HL-60/S4 treated with phorbol 12-myristate 13-acetate at 8.2 ng/mL for 4 days and 3 days (cell line): ENCODE results near the gene GAS6.
"Not testable (repeated sequence)": the region's sequence is repeated elsewhere in the genome, so short reads cannot be mapped to it uniquely, and the experiment has no call there.

Experiments used
- in situ Hi-C: fragments of 300-500 bp; cut with MboI; formaldehyde crosslinking; loops from 2 replicates; pipeline ENCODE4 v1.15.0; 2022; ENCODE audit warnings: low sequenced_read_pairs

The GAS6 gene

DNA sequence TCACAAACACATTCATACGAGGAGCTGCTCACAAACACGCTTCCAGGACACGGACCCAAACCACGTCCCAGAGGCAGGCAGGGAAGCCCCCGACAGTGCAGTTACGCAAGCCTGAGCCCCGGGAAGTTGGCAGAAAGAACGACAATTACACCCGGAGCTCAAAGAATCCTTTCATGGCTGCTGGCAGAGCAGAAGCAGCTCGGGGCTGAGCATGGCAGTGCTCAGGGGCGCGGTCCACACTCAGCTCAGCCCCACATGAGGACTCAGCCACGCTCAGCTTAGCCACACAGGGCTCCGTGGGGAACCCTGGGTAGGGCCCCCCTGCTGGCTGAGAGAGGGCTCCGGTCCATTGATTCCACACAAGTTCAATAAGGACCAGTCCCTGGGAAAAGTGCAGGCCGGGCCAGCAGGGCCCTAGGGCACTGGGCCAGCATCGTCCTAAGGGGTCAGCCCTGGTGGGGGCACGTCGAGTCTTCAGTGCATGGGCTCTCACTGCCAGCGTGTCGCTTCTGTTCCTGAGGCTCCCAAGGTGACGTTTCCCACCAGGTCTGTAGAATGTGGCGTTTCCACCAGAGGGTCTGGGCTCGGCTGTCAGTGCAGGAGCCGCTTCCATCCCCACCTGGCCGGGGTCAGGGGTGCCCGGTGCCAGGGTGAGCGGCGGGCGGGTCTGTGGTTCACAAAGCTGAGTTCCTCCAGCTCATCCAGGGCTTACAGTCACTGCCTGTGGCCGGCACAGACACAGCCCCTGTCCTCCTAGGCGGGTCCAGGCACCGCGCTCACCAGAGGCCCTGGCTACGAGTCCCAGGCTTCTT lies 23.1 kb downstream of the GAS6 start:
- in situ Hi-C loops: no loop called here

DNA sequence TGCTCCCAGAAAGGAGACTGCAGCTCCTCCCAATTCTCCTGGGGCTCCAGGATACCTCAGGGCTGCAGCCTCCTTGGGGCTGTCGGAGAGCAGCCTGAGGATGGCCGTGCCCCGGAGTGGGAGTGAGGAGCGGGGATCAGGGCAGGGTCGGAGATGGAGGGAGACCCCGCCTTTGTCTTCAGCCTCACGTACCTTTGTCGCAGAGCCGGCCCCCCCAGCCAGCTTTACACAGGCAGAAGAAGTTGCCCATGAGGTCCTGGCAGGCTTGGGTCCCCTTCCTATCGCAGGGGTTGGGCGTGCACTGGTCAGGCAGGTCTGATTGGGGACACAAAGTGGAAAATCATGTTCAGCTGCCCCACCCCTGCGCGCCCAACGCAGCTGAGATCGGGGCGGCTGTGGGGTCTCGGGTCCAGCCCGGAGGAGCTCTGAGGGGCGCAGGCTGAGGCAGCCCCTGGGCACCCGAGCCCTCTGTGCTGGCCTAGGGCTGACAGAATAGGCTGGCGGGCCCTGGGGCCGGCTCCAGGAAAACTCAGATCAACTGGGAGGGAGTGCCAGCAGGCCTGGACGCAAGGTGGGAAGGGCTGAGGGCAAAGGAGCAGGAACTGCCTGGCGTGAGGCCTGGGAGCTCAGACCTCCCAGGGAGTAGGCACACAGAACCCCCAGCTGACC lies 24.2 kb downstream of the GAS6 start:
- in situ Hi-C loops: no loop called here

- in situ Hi-C loops: no loop called here
Measured at GRCh38 chr13:113838711-113839201, 25.1 kb downstream of the GAS6 start.

DNA sequence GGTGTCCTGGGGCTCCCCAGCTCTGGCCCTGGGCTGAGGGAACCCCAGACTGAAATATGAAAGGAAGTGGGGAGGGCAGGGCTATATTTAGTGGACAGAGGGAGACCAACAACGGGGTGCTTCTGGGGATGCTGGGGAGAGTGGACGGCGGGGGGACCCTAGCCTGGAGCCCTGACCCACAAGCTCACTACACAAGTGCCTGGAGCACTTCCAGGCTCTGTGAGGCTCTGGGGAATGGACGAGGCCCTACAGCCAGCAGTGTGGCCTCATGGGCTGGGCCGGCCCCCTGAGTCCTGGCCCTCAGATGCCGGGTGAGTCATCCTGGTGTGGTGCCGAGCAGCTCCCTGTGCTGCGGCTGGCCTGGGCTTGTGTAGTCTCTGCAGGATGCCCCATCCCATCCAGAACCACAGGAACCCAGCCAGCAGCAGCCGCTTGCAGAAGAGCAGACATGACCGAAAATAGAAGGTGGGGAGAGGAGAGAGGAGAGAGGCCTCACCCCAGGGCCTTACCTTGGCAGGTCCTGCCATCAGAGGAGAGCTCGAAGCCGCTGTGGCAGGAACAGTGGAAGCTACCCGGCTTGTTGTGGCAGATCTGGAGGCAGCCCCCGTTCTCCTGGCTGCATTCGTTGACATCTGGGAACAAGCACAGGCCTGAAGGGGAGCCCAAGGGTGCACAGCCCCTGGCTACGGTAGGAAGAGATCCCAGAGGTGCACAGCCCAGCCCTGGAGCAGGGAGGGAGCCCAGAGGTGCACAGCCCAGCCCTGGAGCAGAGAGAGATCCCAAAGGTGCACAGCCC lies 26.1 kb downstream of the GAS6 start:
- in situ Hi-C loops: no loop called here

DNA sequence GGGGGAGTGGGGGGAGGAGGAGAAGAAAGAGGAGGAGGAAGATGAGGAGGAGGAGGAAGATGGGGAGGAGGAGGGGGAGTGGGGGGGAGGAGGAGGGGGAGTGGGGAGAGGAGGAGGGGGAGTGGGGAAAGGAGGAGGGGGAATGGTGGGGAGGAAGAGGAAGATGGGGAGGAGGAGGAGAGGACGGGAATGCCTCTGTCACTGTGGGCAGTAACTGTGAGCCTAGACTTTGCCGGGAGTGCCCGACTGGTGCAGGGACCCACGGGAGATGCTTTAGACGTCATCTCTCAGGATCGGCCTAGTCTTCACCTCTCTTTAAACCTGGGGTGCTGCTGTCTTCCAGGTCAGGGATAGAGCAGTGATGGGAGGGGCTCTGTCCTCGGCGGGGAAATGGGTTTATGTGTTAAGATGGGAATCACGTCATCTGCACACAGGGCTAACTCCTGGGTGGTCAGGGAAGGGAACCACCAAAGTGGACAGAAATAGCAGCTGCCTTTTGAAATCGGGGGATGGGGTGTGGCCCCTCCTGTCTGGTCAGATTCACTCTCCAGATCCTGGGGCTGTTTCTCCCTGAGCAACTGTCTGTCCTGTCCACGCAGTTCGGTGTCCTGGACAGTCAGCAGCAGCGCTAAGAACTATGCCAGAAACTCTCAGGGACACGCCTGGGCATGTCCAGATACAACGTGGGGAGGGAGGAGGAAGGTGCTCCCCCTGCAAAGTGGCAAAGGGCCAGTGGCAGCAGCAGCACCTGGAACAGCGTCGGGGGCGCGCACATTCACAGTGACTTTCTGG lies 26.9 kb downstream of the GAS6 start:
- in situ Hi-C loops: no loop called here

DNA sequence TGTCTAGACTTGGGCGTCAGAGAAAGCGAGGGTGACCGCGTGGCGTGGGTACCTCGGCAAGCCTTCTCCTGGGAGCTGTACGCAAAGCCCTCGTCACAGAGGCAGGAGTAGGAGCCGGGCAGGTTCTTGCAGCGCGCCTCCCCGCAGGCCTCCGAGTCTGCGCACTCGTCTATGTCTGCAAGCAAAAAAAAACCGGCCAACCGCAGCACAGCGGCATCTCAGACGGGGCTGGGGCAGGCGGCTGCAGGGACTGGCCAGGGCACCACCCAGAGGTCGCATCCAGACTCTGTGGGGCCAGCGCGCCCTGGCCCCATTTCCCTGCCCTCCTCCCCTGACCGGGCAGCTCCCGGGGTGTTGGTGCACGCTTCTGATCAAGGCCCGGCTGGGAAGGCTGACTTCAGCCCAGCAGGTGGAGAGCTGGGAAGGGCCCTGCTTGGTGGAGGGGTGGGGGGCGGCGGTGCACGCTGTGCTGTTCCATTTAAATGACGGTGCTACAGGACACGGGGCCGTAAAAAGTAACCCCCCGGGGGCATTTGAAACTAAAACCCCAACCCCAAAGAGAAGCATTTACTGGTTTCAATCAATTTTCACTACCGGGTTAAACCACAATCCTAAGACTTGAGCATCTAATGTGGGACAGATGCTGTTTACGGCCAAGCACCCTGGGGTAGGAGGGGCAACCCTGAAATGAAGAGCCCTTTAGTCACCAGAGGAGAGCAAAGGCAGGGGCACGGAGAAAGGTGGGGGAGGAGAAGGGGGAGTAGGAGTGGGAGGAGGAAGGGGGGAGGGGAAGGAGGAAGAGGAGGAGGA lies 28.2 kb downstream of the GAS6 start:
- in situ Hi-C loops: no loop called here

DNA sequence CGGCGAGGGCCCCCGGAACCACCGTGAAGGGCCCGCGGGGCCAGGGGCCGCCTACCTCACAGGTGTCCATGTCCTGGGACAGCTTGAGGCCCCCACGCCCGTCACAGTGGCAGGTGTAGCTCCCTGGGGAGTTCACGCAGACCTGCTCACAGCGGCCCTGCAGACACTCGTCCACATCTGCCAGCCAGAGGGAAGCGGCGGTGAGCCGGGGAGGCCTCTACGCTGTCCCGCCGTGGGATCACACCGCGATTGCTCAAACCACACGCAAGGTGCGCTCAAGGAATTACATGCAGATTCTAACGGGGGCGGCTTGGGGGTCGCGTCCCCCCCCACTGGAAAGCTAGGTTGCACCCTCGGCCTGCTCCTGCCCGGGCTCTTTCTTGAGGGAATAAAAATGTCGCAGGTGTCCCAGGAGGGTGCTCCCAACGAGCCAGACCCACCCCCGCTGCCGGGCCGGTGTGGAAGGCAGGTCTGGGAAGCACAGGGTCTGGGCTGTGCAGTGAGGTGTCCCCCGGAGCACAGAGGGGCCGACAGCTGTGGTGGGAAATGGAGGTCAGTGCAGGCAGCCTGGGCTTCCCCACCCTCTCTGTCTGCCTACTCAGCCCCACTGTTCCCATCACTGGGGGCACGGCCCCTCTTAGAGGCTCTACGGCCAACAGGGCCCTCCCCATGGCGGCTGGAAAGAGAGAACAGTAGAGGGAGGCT lies 29.2 kb downstream of the GAS6 start:
- in situ Hi-C loops: no loop called here

DNA sequence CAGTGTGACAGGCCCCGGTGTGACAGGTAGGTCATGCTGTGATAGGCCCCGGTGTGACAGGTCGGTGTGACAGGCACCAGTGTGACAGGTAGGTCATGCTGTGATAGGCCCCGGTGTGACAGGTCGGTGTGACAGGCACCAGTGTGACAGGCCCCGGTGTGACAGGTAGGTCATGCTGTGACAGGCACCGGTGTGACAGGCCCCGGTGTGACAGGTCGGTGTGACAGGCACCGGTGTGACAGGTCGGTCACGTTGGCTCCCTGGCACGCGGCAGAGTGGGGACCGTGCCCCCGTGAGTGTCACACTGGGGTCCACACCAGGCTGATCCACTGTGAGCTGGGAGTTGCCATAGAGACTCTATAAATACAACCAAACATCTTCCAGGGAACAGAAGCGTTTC lies 29.9 kb downstream of the GAS6 start:
- in situ Hi-C loops: not testable (repeated sequence)

- in situ Hi-C loops: no loop called here
Measured at GRCh38 chr13:113833111-113833830, 30.6 kb downstream of the GAS6 start.

GRCh38 chr13:113832631-113833030 lies 31.2 kb downstream of the GAS6 start:
- in situ Hi-C loops: no loop called here

GRCh38 chr13:113832205-113832604 lies 31.7 kb downstream of the GAS6 start:
- in situ Hi-C loops: no loop called here

- in situ Hi-C loops: no loop called here
Measured at GRCh38 chr13:113831061-113831460, 32.8 kb downstream of the GAS6 start.

GRCh38 chr13:113830426-113830950 lies 33.4 kb downstream of the GAS6 start:
- in situ Hi-C loops: not testable (repeated sequence)

DNA sequence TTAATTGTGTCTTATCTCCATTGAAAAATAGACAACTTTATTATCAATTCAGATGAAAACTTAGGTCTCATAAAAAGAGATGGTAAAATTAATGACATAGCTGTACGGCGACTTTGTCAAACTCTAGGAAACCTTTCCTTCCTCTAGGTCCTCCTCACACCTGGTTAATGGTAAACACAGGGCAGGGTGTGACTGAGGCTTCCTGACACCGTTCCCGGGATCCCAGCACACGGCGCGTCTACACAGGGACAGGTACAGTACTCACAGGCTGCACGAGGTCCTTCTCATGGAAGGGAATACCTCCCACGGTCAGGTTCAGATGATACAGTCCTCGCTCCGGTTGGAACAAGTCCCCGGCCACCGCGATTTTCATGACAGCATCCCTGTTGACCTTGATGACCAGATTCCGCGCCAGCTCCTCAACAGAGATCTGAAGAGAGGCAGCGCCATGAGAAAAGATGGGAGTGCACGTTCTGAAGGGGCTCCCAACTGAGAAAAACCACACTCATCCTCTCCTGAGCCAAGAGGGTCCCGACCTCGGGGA lies 35.5 kb downstream of the GAS6 start:
- in situ Hi-C loops: no loop called here

GRCh38 chr13:113827021-113827420 lies 36.9 kb downstream of the GAS6 start:
- in situ Hi-C loops: no loop called here

DNA sequence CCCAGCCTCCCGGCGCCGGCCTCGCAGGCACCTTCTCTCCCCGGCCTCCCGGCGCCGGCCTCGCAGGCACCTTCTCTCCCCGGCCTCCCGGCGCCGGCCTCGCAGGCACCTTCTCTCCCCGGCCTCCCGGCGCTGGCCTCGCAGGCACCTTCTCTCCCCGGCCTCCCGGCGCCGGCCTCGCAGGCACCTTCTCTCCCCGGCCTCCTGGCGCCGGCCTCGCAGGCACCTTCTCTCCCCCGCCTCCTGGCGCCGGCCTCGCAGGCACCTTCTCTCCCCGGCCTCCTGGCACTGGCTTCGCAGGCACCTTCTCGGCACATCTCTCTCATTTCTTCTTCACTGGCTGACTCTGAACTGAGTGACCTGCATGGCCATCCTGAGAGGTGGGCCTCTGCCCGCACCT lies 37.4 kb downstream of the GAS6 start:
- in situ Hi-C loops: not testable (repeated sequence)

- in situ Hi-C loops: no loop called here
Measured at GRCh38 chr13:113825841-113826240, 38.0 kb downstream of the GAS6 start.

DNA sequence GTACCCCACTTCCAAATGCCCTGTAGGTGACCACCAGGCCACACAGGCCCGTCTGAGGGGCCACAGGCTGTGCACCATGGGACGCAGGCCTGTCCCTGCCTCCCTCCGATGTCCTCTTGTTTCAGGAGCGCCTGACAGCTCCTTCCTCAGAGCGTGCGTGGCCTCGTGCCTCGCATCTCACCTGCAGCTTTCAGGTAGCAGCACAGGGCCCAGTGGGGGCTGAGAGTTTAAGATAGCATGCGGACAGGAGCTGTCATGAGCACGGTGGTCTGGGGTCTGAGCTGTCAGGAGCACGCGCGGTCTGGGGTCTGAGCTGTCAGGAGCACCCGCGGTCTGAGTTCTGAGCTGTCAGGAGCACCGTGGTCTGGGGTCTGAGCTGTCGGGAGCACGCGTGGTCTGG lies 40.1 kb downstream of the GAS6 start:
- in situ Hi-C loops: no loop called here
